HEK293 (cell line): Measurements from ENCODE around the gene TRAF4.

Experiments
- CTCF ChIA-PET: fragments of 350-600 bp; formaldehyde crosslinking; extraction: SDS; loops from one replicate; lab custom pipeline; 2021; ENCODE audit warnings: antibody characterized with exemption; lab: Yijun Ruan, JAX
- POLR2A ChIA-PET: fragments of 300-600 bp; formaldehyde crosslinking; extraction: SDS; loops from one replicate; lab custom pipeline; 2020; ENCODE audit warnings: antibody characterized with exemption, inconsistent platforms; lab: Yijun Ruan, JAX
- H3K27ac ChIP-seq: fragments of 200-500 bp; sonication (Bioruptor generic); 2 replicates; pipeline ENCODE4 v1.5.1; 2014; ENCODE audit warnings: low read depth, low read length, control low read depth, inconsistent platforms; ENCODE audit errors: extremely low read depth
- H3K36me3 ChIP-seq, 2 experiments: fragments of 200-500 bp in 1 of 2; sonication (Bioruptor generic) in 1 of 2; 1 replicate in 1 of 2; 2 replicates in 1 of 2; pipeline ENCODE4 v1.5.1; 2014 to 2017; ENCODE audit warnings: inconsistent platforms in 2 of 2, low read length in 2 of 2; ENCODE audit not compliant: control insufficient read depth in 2 of 2, insufficient read depth in 1 of 2
- H3K4me1 ChIP-seq: fragments of 200-500 bp; sonication (Bioruptor generic); 2 replicates; pipeline ENCODE4 v1.5.1; 2014; ENCODE audit warnings: mild to moderate bottlenecking, low read length, inconsistent platforms; ENCODE audit not compliant: control insufficient read depth, insufficient read depth
- H3K4me3 ChIP-seq: 2 replicates; pipeline ENCODE4 v1.5.1; 2011; ENCODE audit warnings: low read depth, mild to moderate bottlenecking, control low read depth, low read length, moderate library complexity
- H3K9me3 ChIP-seq: fragments of 200-500 bp; sonication (Bioruptor generic); 2 replicates; pipeline ENCODE4 v1.5.1; 2014; ENCODE audit warnings: low read depth, low read length, inconsistent platforms; ENCODE audit not compliant: control insufficient read depth, insufficient read depth
- EGR2 ChIP-seq: fragments of 450-650 bp; formaldehyde crosslinking; IDR thresholded peaks from 2 replicates; pipeline ENCODE4 v1.5.1; 2016; ENCODE audit warnings: low read depth, missing biosample characterization, missing genetic modification characterization
- KLF10 ChIP-seq: fragments of 450-650 bp; IDR thresholded peaks from 2 replicates; pipeline ENCODE4 v1.5.1; 2018; ENCODE audit warnings: missing biosample characterization, mild to moderate bottlenecking, missing genetic modification characterization
- MZF1 ChIP-seq: fragments of 450-650 bp; formaldehyde crosslinking; IDR thresholded peaks from 2 replicates; pipeline ENCODE4 v1.5.1; 2017; ENCODE audit warnings: missing biosample characterization, missing genetic modification characterization, borderline replicate concordance
- PRDM1 ChIP-seq: fragments of 450-650 bp; formaldehyde crosslinking; IDR thresholded peaks from 2 replicates; pipeline ENCODE4; 2016; ENCODE audit warnings: missing biosample characterization, missing genetic modification characterization
- ZBTB1 ChIP-seq: fragments of 450-650 bp; formaldehyde crosslinking; IDR thresholded peaks from 2 replicates; pipeline ENCODE4 v1.5.1; 2016; ENCODE audit warnings: missing biosample characterization, missing genetic modification characterization
- ZBTB8A ChIP-seq: fragments of 450-650 bp; formaldehyde crosslinking; IDR thresholded peaks from 2 replicates; pipeline ENCODE4 v1.5.1; 2016; ENCODE audit warnings: missing biosample characterization, missing genetic modification characterization
- ZFHX2 ChIP-seq: fragments of 450-650 bp; formaldehyde crosslinking; conservative IDR thresholded peaks from 2 replicates; pipeline ENCODE4 v1.5.1; 2016; ENCODE audit warnings: missing biosample characterization, missing genetic modification characterization
- ZFP69B ChIP-seq: fragments of 450-650 bp; formaldehyde crosslinking; IDR thresholded peaks from 2 replicates; pipeline ENCODE4 v1.5.1; 2016; ENCODE audit warnings: missing biosample characterization, missing genetic modification characterization
- ZNF132 ChIP-seq: fragments of 450-650 bp; formaldehyde crosslinking; IDR thresholded peaks from 2 replicates; pipeline ENCODE4 v1.5.1; 2017; ENCODE audit warnings: missing biosample characterization, missing genetic modification characterization, borderline replicate concordance
- ZNF140 ChIP-seq: fragments of 450-650 bp; formaldehyde crosslinking; IDR thresholded peaks from 2 replicates; pipeline ENCODE4 v1.5.1; 2016; ENCODE audit warnings: missing biosample characterization, missing genetic modification characterization
- ZNF155 ChIP-seq: fragments of 450-650 bp; formaldehyde crosslinking; IDR thresholded peaks from 2 replicates; pipeline ENCODE4 v1.5.1; 2016; ENCODE audit warnings: missing biosample characterization, missing genetic modification characterization
- ZNF19 ChIP-seq: fragments of 450-650 bp; formaldehyde crosslinking; IDR thresholded peaks from 2 replicates; pipeline ENCODE4; 2016; ENCODE audit warnings: missing biosample characterization, missing genetic modification characterization, low read depth
- ZNF302 ChIP-seq: fragments of 450-650 bp; formaldehyde crosslinking; IDR thresholded peaks from 2 replicates; pipeline ENCODE4 v1.5.1; 2016; ENCODE audit warnings: missing biosample characterization, missing genetic modification characterization, low read depth
- ZNF600 ChIP-seq: fragments of 450-650 bp; formaldehyde crosslinking; IDR thresholded peaks from 2 replicates; pipeline ENCODE4 v1.5.1; 2016; ENCODE audit warnings: missing biosample characterization, missing genetic modification characterization
- ZNF610 ChIP-seq: fragments of 450-650 bp; formaldehyde crosslinking; IDR thresholded peaks from 2 replicates; pipeline ENCODE4 v1.5.1; 2016; ENCODE audit warnings: missing biosample characterization, missing genetic modification characterization, borderline replicate concordance
- ZNF776 ChIP-seq: fragments of 450-650 bp; formaldehyde crosslinking; IDR thresholded peaks from 2 replicates; pipeline ENCODE4 v1.5.0; 2017; ENCODE audit warnings: missing biosample characterization, missing genetic modification characterization, borderline replicate concordance
- ZNF785 ChIP-seq: fragments of 450-650 bp; formaldehyde crosslinking; IDR thresholded peaks from 2 replicates; pipeline ENCODE4 v1.5.1; 2016; ENCODE audit warnings: missing biosample characterization, missing genetic modification characterization
- ZNF792 ChIP-seq: fragments of 450-650 bp; formaldehyde crosslinking; IDR thresholded peaks from 2 replicates; pipeline ENCODE4 v1.5.1; 2016; ENCODE audit warnings: missing biosample characterization, missing genetic modification characterization
- TF ChIP-seq, protein P1 (sequence below): fragments of 450-650 bp; formaldehyde crosslinking; IDR thresholded peaks from 2 replicates; pipeline ENCODE4 v1.5.1; 2016; ENCODE audit warnings: missing biosample characterization, missing genetic modification characterization

Gene TRAF4

DNA sequence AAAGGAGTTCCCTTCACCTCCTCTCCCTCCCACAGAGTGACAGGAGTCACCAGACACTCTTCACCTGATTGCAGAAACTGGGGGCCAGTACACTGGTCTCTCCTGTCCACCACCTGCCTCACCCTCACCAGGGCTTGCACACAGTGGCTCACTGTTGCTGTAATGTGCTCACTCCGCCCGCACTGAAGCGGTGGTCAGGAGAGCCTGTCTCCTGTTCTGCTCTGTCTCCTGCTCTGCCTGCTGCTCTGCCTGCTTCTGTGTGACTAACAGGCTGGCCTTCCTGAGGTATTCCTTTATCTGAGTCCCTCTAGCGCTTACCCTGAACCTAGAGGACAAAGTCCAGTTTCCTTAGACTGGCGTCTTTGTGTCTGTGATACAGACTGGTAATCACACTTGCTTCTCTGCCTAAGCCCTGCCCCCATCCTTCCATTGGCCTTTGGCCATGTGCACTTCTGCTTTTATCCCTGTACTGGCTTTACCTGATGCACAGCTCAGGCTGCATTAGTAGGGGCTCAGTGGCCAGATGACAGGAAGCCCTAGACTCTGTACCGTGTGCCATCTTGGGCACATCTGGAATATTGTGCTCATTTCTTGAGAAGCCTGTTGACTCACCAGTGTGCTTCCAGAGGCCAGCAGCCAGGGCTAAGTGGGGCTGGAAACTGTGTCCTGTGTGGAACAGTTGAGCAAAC lies 45.4 kb upstream of the TRAF4 start:
- CTCF ChIA-PET = interaction anchor here (0.8 kb wide), 1 partner anchor 51 kb away, joined by 5 read pairs; no protein-coding TSS in a partner anchor
- H3K9me3 ChIP-seq = no peaks in the 10 kb centered on the region
- no peak for TF ChIP-seq ZNF140
- TF ChIP-seq ZNF600 (tag by site-specific recombination) = 0 out of 2 replicates have a peak, but pooled peaks have one; percentile 46
- TF ChIP-seq, all 188 proteins: peak for 1
- Histone ChIP-seq H3K4me1 (no peaks in the 10 kb centered on the region), H3K27ac (no peak overlapping the region), H3K36me3 (peaks cover 39 to 100% of the 10 kb centered on the region in 2 experiments), H3K4me3 (no peak overlapping the region)
- POLR2A ChIA-PET = interaction anchor here (1.0 kb wide), 1 partner anchor 13 kb away, joined by 3 read pairs; the partner anchor contains the start of gene PROCA1

DNA sequence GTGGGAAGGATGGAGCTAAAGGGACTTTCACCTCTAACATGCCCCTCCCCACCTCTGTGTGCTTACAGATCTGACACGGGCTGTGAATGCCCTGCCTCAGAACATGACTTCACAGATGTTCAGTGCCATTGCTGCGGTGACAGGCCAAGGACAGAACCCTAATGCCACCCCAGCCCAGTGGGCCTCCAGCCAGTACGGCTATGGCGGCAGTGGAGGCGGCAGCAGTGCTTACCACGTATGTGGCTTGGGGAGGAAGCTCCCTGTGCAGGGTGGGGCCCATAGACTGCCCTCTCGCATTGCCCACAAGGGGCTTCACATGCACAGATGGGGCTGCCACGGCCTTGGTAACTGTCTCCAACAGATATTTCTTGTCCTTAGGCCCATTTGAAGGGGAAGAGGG lies 43.5 kb upstream of the TRAF4 start:
- no peak overlapping the region for H3K27ac ChIP-seq
- ChIA-PET CTCF (interaction anchor here (0.5 to 0.7 kb wide), 3 partner anchors 142 to 1416 kb away, joined by 3 read pairs; partner anchors contain the start of gene FAM222B), POLR2A (interaction anchor here (2.6 kb wide), 1 partner anchor 11 kb away, joined by 17 read pairs; the partner anchor contains the start of gene PROCA1)
- H3K9me3 ChIP-seq = no peaks in the 10 kb centered on the region
- peaks cover 28 to 98% of the 10 kb centered on the region in 2 experiments for H3K36me3 ChIP-seq
- TF ChIP-seq ZNF776 (tag by site-specific recombination) = no peak
- TF ChIP-seq ZBTB8A = no peak
- no peak for TF ChIP-seq ZNF610 (tag by site-specific recombination)
- TF ChIP-seq ZNF785 (tag by site-specific recombination) = no peak
- TF ChIP-seq ZNF792 (tag by site-specific recombination) = no peak
- TF ChIP-seq ZNF302 (tag by site-specific recombination) = no peak
- TF ChIP-seq, protein P1, sequence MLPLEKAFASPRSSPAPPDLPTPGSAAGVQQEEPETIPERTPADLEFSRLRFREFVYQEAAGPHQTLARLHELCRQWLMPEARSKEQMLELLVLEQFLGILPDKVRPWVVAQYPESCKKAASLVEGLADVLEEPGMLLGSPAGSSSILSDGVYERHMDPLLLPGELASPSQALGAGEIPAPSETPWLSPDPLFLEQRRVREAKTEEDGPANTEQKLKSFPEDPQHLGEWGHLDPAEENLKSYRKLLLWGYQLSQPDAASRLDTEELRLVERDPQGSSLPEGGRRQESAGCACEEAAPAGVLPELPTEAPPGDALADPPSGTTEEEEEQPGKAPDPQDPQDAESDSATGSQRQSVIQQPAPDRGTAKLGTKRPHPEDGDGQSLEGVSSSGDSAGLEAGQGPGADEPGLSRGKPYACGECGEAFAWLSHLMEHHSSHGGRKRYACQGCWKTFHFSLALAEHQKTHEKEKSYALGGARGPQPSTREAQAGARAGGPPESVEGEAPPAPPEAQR (tag by site-specific recombination) = no peak
- TF ChIP-seq ZBTB1 = no peak
- no peak for TF ChIP-seq ZNF155
- H3K4me3 ChIP-seq = no peak overlapping the region
- H3K4me1 ChIP-seq = no peaks in the 10 kb centered on the region

DNA sequence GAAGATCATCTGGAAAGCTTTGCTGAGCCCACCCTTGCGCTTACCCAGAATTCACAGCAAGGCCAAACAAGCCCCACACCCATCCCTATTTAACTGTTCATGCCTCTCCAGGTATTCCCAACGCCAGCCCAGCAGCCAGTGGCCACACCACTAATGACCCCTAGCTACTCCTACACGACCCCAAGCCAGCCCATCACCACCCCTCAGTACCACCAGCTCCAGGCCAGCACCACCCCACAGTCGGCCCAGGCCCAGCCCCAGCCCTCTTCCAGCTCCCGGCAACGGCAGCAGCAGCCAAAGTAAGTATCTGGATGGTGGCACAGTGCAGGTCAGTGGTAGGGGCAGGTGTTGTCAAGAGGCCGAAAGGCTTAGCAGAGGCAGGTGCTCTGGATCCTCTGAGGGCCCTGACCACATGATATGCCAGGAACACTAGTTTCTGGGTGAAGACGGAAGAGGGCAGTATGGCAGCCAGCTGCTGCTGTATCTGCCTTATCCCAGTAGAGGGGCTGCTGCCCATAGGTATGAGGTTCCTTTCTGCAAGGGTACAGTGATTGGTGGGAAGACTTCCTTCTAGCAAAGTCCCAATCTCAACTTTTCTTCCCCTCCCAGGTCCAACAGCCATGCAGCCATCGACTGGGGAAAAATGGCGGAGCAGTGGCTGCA lies 42.9 kb upstream of the TRAF4 start:
- 0 out of 2 replicates have a peak, but pooled peaks have one; percentile 22 for TF ChIP-seq ZNF600 (tag by site-specific recombination)
- no peak for TF ChIP-seq ZNF132
- Histone ChIP-seq H3K9me3 (no peaks in the 10 kb centered on the region), H3K4me3 (no peak overlapping the region), H3K36me3 (peaks cover 24 to 96% of the 10 kb centered on the region in 2 experiments), H3K27ac (0 out of 2 replicates have a peak overlapping the region, but pooled peaks have one; percentile 11), H3K4me1 (no peaks in the 10 kb centered on the region)
- CTCF ChIA-PET = interaction anchor here (0.5 kb wide), 2 partner anchors 18 to 142 kb away, joined by 3 read pairs; partner anchors contain the start of gene FAM222B
- POLR2A ChIA-PET = interaction anchor here (1.7 to 2.6 kb wide), 3 partner anchors 10 to 24 kb away, joined by 5 to 17 read pairs (median 6); partner anchors contain the start of gene PROCA1

DNA sequence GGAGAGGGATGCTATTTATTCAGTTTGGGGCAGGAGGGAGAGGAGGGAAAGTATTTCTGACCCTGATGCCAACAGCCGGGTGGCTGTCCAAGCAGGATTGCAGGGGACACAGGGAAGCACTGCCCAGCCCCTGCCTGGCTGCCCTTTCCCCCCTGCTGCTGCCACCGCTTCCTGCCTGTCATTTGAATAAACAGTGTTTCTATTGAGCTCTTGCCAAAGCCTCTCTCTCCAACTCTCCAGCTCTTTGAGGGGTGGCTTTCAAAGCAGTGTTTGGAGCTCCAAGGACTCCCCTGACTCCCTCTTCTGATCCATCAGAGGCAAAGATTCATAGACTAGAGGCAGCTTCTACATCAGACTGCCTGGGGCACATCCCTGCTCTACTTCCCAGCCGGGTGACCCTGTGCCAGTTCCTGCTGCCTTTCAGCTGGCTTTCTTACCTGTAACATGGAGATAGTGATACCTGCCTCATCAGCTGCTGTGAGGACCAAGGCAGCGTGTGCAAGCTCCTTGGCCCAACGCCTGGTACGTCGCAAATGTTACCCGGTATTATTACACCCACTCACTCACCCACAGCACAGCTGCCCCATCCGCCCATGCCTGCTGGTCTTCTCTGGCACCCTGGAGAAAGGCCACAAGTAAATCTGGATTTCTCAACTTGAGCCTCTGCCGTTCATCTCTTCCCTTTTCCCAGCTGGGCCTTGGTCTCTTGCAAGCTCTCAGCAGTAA lies 41.6 kb upstream of the TRAF4 start:
- CTCF ChIA-PET = interaction anchor here (2.0 kb wide), 1 partner anchor 9 kb away, joined by 6 read pairs; the partner anchor contains the start of gene PROCA1
- no peak overlapping the region for H3K4me3 ChIP-seq
- H3K4me1 ChIP-seq = no peaks in the 10 kb centered on the region
- no peaks in the 10 kb centered on the region for H3K9me3 ChIP-seq
- POLR2A ChIA-PET = interaction anchor here (1.4 to 10.5 kb wide), 6 partner anchors 9 to 50 kb away, joined by 4 to 190 read pairs (median 6); partner anchors contain the start of genes PROCA1 and RPL23A
- peaks cover 13 to 90% of the 10 kb centered on the region in 2 experiments for H3K36me3 ChIP-seq
- TF ChIP-seq ZNF19 (tag by site-specific recombination) (no peak), ZFHX2 (tag by site-specific recombination) (peak; percentile 93), ZNF600 (tag by site-specific recombination) (peak; percentile 43; the same call in 1 of the 2 replicates), KLF10 (tag by site-specific recombination) (no peak), PRDM1 (tag by site-specific recombination) (peak; percentile 51), MZF1 (tag by site-specific recombination) (no peak), EGR2 (tag by site-specific recombination) (peak; percentile 73), ZFP69B (no peak)
- no peak overlapping the region for H3K27ac ChIP-seq
